Esophagus muscularis mucosa (tissue), 3 donors: ENCODE measurements around the gene TSPAN32.

ENCODE experiments used
- CTCF ChIP-seq, 3 experiments: fragments of 200-600 bp in 2 of 3; fragments of 450-650 bp in 1 of 3; sonication (generic) in 2 of 3; IDR thresholded peaks; one replicate each; pipeline ENCODE4 v1.5.1; 2017 to 2019; ENCODE audit warnings: antibody characterized with exemption in 3 of 3, mild to moderate bottlenecking in 2 of 3, moderate library complexity in 1 of 3
- EP300 ChIP-seq: sonication (generic); formaldehyde crosslinking; IDR thresholded peaks from one replicate; pipeline ENCODE4 v1.6.1; 2017; ENCODE audit warnings: antibody characterized with exemption

GRCh38 chr11:2267306-2267850, 34.4 kb upstream of the TSPAN32 start:
- TF ChIP-seq EP300: no peak
- TF ChIP-seq CTCF (IDR thresholded peaks at IDR 0.05): no peak
